Measurements from ENCODE around the gene PSMD5. TPM values are rescaled to one million over a fixed set of nuclear protein-coding genes. Genes with fewer than 3 reads are reported as not detected.

The PSMD5 gene
- polyA plus RNA-seq, 1 donor from 2014 or later: 11.7 TPM

DNA sequence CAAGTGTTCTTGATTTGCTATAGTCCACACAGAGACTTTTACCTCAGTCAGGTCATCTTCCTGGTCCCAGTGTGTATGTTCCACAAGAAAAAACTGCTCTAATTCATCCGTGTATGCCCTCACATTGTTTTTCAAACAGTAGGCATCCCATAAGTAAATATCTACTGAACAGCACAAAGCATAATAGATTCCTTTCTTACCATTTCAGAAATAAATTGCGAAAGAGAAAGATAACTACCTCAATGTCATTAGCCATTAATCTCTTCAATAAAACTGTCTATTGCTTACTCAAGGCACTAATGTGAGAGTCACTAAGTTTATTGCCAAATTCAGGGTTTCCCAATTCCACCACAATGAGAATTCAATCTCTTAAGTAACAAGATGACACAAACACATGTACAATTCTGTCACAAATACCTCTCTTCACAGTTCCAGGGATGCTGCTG, 59.1 kb downstream of the PSMD5 start (continued):
- TF ChIP-seq EP300 (conservative IDR thresholded peaks at IDR 0.05; ENCODE audit: poor library complexity, severe bottlenecking) (no peak), SMC3 (conservative IDR thresholded peaks at IDR 0.05; ENCODE audit: poor library complexity) (no peak)

DNA sequence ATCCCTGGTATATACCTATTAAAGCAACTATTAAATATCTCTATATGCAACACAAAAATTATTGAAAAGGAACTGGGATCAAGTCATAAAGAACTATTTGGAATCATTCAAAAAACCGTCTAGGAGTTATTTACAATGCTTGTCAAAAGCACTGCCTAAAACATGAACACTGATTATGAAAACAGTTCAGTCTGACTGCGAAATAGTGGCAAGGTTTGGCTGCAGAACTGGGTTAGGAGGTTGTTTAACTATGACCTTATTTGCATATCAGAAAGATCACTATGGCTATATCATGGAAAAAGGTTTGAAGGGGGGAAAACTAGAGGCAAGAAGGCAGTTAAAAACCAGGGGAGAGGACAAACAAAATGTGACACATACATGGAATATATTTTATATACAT, 61.5 kb downstream of the PSMD5 start:
- Histone ChIP-seq H3F3A (ENCODE audit: insufficient read depth, low read length, poor library complexity, severe bottlenecking) (no peaks in the 10 kb centered on the region), H2AFZ (ENCODE audit: low read depth, low read length) (no peak overlapping the region), H4K20me1 (ENCODE audit: insufficient read depth) (no peaks in the 10 kb centered on the region), H3K27me3 (ENCODE audit: insufficient read depth, low read depth, low read length) (no peaks in the 10 kb centered on the region), H3K4me3 (ENCODE audit: low read length) (no peak overlapping the region), H3K4me2 (ENCODE audit: low read length) (no peak overlapping the region), H3K36me3 (ENCODE audit: insufficient read depth, low read length) (peaks cover under 1% of the 10 kb centered on the region), H3K9me3 (ENCODE audit: low read length) (no peaks in the 10 kb centered on the region), H3K27ac (ENCODE audit: low read length) (no peak overlapping the region), H3K9me2 (ENCODE audit: insufficient read depth, low read length) (no peaks in the 10 kb centered on the region), H3K9ac (ENCODE audit: low read length) (no peak overlapping the region), H3K79me2 (replicated peaks; ENCODE audit: insufficient read depth, low read length) (peaks cover 5% of the 10 kb centered on the region)
- no peak for TF ChIP-seq TAF1 (IDR thresholded peaks at IDR 0.05; ENCODE audit: low read depth)
- TF ChIP-seq, protein P1, sequence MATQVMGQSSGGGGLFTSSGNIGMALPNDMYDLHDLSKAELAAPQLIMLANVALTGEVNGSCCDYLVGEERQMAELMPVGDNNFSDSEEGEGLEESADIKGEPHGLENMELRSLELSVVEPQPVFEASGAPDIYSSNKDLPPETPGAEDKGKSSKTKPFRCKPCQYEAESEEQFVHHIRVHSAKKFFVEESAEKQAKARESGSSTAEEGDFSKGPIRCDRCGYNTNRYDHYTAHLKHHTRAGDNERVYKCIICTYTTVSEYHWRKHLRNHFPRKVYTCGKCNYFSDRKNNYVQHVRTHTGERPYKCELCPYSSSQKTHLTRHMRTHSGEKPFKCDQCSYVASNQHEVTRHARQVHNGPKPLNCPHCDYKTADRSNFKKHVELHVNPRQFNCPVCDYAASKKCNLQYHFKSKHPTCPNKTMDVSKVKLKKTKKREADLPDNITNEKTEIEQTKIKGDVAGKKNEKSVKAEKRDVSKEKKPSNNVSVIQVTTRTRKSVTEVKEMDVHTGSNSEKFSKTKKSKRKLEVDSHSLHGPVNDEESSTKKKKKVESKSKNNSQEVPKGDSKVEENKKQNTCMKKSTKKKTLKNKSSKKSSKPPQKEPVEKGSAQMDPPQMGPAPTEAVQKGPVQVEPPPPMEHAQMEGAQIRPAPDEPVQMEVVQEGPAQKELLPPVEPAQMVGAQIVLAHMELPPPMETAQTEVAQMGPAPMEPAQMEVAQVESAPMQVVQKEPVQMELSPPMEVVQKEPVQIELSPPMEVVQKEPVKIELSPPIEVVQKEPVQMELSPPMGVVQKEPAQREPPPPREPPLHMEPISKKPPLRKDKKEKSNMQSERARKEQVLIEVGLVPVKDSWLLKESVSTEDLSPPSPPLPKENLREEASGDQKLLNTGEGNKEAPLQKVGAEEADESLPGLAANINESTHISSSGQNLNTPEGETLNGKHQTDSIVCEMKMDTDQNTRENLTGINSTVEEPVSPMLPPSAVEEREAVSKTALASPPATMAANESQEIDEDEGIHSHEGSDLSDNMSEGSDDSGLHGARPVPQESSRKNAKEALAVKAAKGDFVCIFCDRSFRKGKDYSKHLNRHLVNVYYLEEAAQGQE (IDR thresholded peaks at IDR 0.05; ENCODE audit: borderline replicate concordance): no peak
- no peak for TF ChIP-seq EP300 (conservative IDR thresholded peaks at IDR 0.05; ENCODE audit: poor library complexity, severe bottlenecking)
- no peak for TF ChIP-seq MXI1 (conservative IDR thresholded peaks at IDR 0.05; ENCODE audit: poor library complexity, severe bottlenecking)
- no peak for TF ChIP-seq EZH2 (IDR thresholded peaks at IDR 0.05; ENCODE audit: borderline replicate concordance, insufficient read depth, low read length, poor library complexity, severe bottlenecking)
- no peak for TF ChIP-seq POLR2AphosphoS5 (IDR thresholded peaks at IDR 0.05)
- TF ChIP-seq SMC3 (conservative IDR thresholded peaks at IDR 0.05; ENCODE audit: poor library complexity): no peak
- no peak for TF ChIP-seq RAD21 (conservative IDR thresholded peaks at IDR 0.05)

DNA sequence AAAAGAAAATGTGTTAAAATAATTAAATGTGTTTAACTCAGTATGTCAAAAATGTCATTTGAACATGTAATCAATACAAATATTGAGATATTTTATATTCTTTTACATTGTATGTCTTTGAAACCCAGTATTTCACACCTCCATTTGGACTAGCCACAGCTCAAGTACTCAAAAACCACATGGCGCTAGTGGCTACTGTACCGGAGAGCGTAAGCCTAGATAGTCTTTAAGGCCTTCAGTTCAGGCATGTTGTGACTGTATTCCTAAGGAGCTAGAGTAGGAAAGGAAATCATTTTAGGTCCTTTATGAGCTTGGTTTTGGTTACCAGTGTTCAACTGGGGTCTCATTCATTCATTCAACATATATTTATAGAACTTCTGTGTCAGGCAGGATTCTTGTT, 62.4 kb downstream of the PSMD5 start:
- Histone ChIP-seq H4K20me1 (ENCODE audit: insufficient read depth) (no peaks in the 10 kb centered on the region), H3K9me2 (ENCODE audit: insufficient read depth, low read length) (no peaks in the 10 kb centered on the region), H3K36me3 (ENCODE audit: insufficient read depth, low read length) (peaks cover 6% of the 10 kb centered on the region), H3K27me3 (ENCODE audit: insufficient read depth, low read depth, low read length) (no peaks in the 10 kb centered on the region), H3K79me2 (replicated peaks; ENCODE audit: insufficient read depth, low read length) (peaks cover 4% of the 10 kb centered on the region), H2AFZ (ENCODE audit: low read depth, low read length) (no peak overlapping the region), H3K27ac (ENCODE audit: low read length) (no peak overlapping the region), H3K9ac (ENCODE audit: low read length) (no peak overlapping the region), H3F3A (ENCODE audit: insufficient read depth, low read length, poor library complexity, severe bottlenecking) (no peaks in the 10 kb centered on the region), H3K9me3 (ENCODE audit: low read length) (no peaks in the 10 kb centered on the region), H3K4me3 (ENCODE audit: low read length) (no peak overlapping the region), H3K4me2 (ENCODE audit: low read length) (no peak overlapping the region)
- TF ChIP-seq MXI1 (conservative IDR thresholded peaks at IDR 0.05; ENCODE audit: poor library complexity, severe bottlenecking) (no peak), POLR2AphosphoS5 (IDR thresholded peaks at IDR 0.05) (no peak), TAF1 (IDR thresholded peaks at IDR 0.05; ENCODE audit: low read depth) (no peak), EZH2 (IDR thresholded peaks at IDR 0.05; ENCODE audit: borderline replicate concordance, insufficient read depth, low read length, poor library complexity, severe bottlenecking) (no peak), SMC3 (conservative IDR thresholded peaks at IDR 0.05; ENCODE audit: poor library complexity) (no peak), CTCF (IDR thresholded peaks at IDR 0.05; ENCODE audit: poor library complexity, severe bottlenecking) (no peak), RAD21 (conservative IDR thresholded peaks at IDR 0.05) (no peak), EP300 (conservative IDR thresholded peaks at IDR 0.05; ENCODE audit: poor library complexity, severe bottlenecking) (no peak)
- TF ChIP-seq, protein P1 (IDR thresholded peaks at IDR 0.05; ENCODE audit: borderline replicate concordance): no peak
